Measurements from ENCODE around the gene ITGAX. TPM values are rescaled to one million over a fixed set of nuclear protein-coding genes. Genes with fewer than 3 reads are reported as not detected.
"Not testable (repeated sequence)": the region's sequence is repeated elsewhere in the genome, so short reads cannot be mapped to it uniquely, and the experiment has no call there.

The ITGAX gene
- total and polyA plus RNA-seq, 8 donors: 0.56 to 21.5 (median 1.9) TPM

DNA sequence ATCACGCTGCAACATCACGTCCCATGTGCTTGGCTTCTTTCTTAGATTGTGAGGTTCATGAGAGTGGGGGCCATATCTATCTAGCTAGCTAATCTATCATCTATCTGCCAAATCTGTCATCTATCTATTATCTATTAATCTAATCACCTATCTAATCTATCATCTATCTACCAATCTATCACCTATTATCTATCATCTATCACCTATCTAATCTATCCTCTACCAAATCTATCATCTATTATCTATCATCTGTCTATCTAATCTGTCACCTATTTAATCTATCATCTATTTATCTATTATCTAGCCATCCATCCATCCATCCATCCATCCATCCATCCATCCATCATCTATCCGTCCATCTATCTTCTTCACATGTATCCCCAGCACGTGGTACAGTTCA, 59.0 kb downstream of the ITGAX start:
- ATAC-seq: no peak
- no peak for DNase-seq
- no peak for FAIRE-seq
- Histone ChIP-seq H3K36me3 (no peaks in the 10 kb centered on the region), H3K4me1 (no peaks in the 10 kb centered on the region), H3K4me3 (no peak overlapping the region), H3K9me3 (no peaks in the 10 kb centered on the region), H3K27ac (no peak overlapping the region), H3K27me3 (no peaks in the 10 kb centered on the region)
- intact Hi-C loops (cut with DNase I): no loop called here
- no peak for TF ChIP-seq CTCF (IDR thresholded peaks at IDR 0.05)
- WGBS, 2 donors: 64 to 65% methylated on average over 4 of the region's 4 CpGs

DNA sequence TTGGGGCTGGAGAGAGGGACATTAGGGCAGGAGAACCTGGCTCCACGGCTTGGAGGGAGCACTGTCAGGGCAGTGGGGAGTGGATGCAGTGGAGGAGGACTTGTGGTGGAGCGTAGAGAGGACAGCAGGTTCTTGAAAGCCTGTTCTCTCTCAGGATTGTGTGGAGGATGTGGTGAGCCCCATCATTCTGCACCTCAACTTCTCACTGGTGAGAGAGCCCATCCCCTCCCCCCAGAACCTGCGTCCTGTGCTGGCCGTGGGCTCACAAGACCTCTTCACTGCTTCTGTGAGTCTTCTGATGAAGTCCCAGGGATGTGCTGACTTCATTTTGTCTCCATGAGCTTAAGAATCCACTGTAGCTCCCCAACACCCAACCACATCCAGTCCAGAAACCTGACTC, 59.7 kb downstream of the ITGAX start:
- TF ChIP-seq CTCF (IDR thresholded peaks at IDR 0.05): no peak
- no peak for ATAC-seq
- no peaks in the 10 kb centered on the region for H3K4me1 ChIP-seq
- intact Hi-C loops (cut with DNase I): no loop called here
- no peak for FAIRE-seq
- no peaks in the 10 kb centered on the region for H3K9me3 ChIP-seq
- no peaks in the 10 kb centered on the region for H3K36me3 ChIP-seq
- no peak overlapping the region for H3K4me3 ChIP-seq
- 65 to 83% methylated on average over 4 of the region's 4 CpGs for WGBS, 2 donors
- no peak overlapping the region for H3K27ac ChIP-seq
- no peaks in the 10 kb centered on the region for H3K27me3 ChIP-seq
- DNase-seq: no peak

GRCh38 chr16:31416371-31416770, 61.4 kb downstream of the ITGAX start:
- no peak for ATAC-seq

DNA sequence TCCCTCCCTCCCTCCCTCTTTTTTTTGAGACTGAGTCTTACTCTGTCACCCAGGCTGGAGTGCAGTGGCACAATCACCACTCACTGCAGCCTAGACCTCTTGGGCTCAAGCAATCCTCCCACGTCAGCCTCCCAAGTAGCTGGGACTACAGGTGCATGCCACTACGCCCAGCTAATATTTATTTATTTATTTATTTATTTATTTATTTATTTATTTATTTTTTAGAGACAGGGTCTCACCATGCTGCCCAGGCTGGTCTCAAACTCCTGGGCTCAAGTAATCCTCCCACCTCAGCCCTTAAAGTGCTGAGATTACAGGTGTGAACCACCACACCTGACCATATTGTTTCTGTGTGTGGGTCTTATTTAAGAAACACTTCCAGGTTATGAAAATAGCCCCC, 62.1 kb downstream of the ITGAX start:
- H3K36me3 ChIP-seq; H3K27me3 ChIP-seq; H3K4me1 ChIP-seq; H3K9me3 ChIP-seq; FAIRE-seq; intact Hi-C loops (cut with DNase I); ATAC-seq; H3K27ac ChIP-seq; H3K4me3 ChIP-seq: not testable (repeated sequence)
- 83 to 86% methylated on average over 2 of the region's 2 CpGs for WGBS, 2 donors
- DNase-seq: peak in 1 of 6 donors; percentile 0

More at GRCh38 chr16:31416371-31416770, 61.4 kb downstream of the ITGAX start:
- no peaks in the 10 kb centered on the region for H3K4me1 ChIP-seq
- no peak overlapping the region for H3K27ac ChIP-seq
- H3K9me3 ChIP-seq: no peaks in the 10 kb centered on the region
- H3K36me3 ChIP-seq: no peaks in the 10 kb centered on the region
- no peak for TF ChIP-seq CTCF (IDR thresholded peaks at IDR 0.05)
- 55 to 66% methylated on average over 11 of the region's 11 CpGs for WGBS, 2 donors
- DNase-seq (peak in 1 of 6 donors; percentile 17), FAIRE-seq (no peak)
- H3K4me3 ChIP-seq: no peak overlapping the region
- intact Hi-C loops (cut with DNase I): no loop called here
- H3K27me3 ChIP-seq: no peaks in the 10 kb centered on the region

DNA sequence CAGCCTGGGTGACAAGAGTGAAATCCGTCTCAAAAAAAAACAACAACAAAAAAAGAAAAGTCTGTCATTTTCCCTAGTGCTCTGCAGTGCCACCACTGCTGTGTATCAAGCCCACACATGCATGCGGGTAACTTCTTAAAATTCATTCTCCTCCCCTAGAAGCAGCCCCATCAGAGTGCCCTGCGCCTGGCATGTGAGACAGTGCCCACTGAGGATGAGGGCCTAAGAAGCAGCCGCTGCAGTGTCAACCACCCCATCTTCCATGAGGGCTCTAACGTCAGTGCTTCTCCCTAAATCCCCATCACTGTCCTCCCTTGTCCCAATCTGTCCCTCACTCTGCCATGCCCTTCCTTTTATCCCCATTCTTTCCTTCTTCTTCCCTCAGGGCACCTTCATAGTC, 62.9 kb downstream of the ITGAX start:
- no peaks in the 10 kb centered on the region for H3K9me3 ChIP-seq
- no peaks in the 10 kb centered on the region for H3K36me3 ChIP-seq
- no peak overlapping the region for H3K4me3 ChIP-seq
- no peak for TF ChIP-seq CTCF (IDR thresholded peaks at IDR 0.05)
- intact Hi-C loops (cut with DNase I): no loop called here
- 87 to 90% methylated on average over 5 of the region's 5 CpGs for WGBS, 2 donors
- no peaks in the 10 kb centered on the region for H3K27me3 ChIP-seq
- no peaks in the 10 kb centered on the region for H3K4me1 ChIP-seq
- FAIRE-seq (no peak), ATAC-seq (no peak), DNase-seq (no peak)
- no peak overlapping the region for H3K27ac ChIP-seq

DNA sequence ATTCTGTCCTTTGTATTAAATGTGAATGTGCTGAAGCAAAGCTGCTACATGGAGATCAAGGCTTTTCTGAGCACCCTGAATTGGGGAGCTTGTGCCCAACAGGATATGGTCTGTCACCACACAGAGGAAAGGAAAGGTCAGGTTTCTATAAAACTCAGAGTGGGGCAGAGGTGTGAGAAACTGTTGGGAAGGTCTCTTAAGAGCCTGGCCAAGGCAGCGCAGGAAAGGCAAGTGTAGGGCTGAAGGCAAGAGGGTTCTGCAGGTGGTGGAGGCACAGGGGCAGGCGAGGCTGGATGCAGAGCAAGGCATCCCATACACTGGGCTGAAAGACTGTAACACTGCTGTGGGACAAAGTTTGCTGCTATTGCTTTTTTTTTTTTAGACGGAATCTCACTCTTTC, 65.1 kb downstream of the ITGAX start:
- no peaks in the 10 kb centered on the region for H3K27me3 ChIP-seq
- H3K27ac ChIP-seq: no peak overlapping the region
- no peaks in the 10 kb centered on the region for H3K4me1 ChIP-seq
- FAIRE-seq: no peak
- 57 to 69% methylated on average over 3 of the region's 3 CpGs for WGBS, 2 donors
- no peak for ATAC-seq
- intact Hi-C loops (cut with DNase I): no loop called here
- H3K36me3 ChIP-seq: no peaks in the 10 kb centered on the region
- H3K4me3 ChIP-seq: no peak overlapping the region
- no peak for TF ChIP-seq CTCF (IDR thresholded peaks at IDR 0.05)
- no peaks in the 10 kb centered on the region for H3K9me3 ChIP-seq
- peak in 1 of 6 donors; percentile 6 for DNase-seq

Data from pancreas (tissue), 10 donors.